Thoracic aorta (tissue), 2 donors: ENCODE data around the gene CD276. TPM values are rescaled to one million over a fixed set of nuclear protein-coding genes. Genes with fewer than 3 reads are reported as not detected.

Experiments used
- ATAC-seq: fragments of 150-250 bp; one replicate; pipeline ENCODE4 v1.8.0; 2017; ENCODE audit warnings: low read depth; ENCODE audit not compliant: insufficient number of reproducible peaks, low FRiP score
- DNase-seq: peaks from one replicate; pipeline ENCODE4 v3.0.0-alpha.2; 2020; ENCODE audit warnings: low spot score
- H3K27ac ChIP-seq, 2 donors: fragments of 200-600 bp; sonication (generic); 1 replicate in 1 of 2; 2 replicates in 1 of 2; pipeline ENCODE4 v1.5.1; 2016; ENCODE audit warnings: mild to moderate bottlenecking in 2 of 2, moderate library complexity in 2 of 2
- H3K27me3 ChIP-seq: fragments of 200-600 bp; sonication (generic); replicated peaks from 2 replicates; pipeline ENCODE4 v1.6.0; 2016; ENCODE audit warnings: mild to moderate bottlenecking; ENCODE audit not compliant: insufficient read depth
- H3K36me3 ChIP-seq: fragments of 200-600 bp; sonication (generic); one replicate; pipeline ENCODE4 v1.5.1; 2016
- H3K4me1 ChIP-seq, 2 donors: fragments of 200-600 bp; sonication (generic); 1 replicate in 1 of 2; 2 replicates in 1 of 2; pipeline versions ENCODE4 v1.5.1 to v1.6.0; 2016; ENCODE audit warnings: low read depth in 2 of 2, mild to moderate bottlenecking in 1 of 2; ENCODE audit not compliant: control insufficient read depth in 1 of 2
- H3K4me3 ChIP-seq: fragments of 200-600 bp; sonication (generic); 2 replicates; pipeline ENCODE4 v1.5.1; 2016; ENCODE audit warnings: mild to moderate bottlenecking
- H3K9me3 ChIP-seq: fragments of 200-600 bp; sonication (generic); 2 replicates; pipeline ENCODE4 v1.5.1; 2016
- total RNA-seq, 2 donors: library from RNA; depleted of rRNA; stranded (reverse); fragments of >200 nt; gene quantifications; one replicate each; pipeline versions ENCODE4 v1.1.0 to v1.2.3, GENCODE V29; 2016
- TF ChIP-seq, protein P1 (sequence below): fragments of 200-600 bp; sonication (generic); IDR thresholded peaks from one replicate; pipeline ENCODE4 v1.5.1; 2019; ENCODE audit warnings: antibody characterized with exemption

The CD276 gene
- total RNA-seq, 2 donors from 2014 or later, result 47.4 to 67.6 TPM

DNA sequence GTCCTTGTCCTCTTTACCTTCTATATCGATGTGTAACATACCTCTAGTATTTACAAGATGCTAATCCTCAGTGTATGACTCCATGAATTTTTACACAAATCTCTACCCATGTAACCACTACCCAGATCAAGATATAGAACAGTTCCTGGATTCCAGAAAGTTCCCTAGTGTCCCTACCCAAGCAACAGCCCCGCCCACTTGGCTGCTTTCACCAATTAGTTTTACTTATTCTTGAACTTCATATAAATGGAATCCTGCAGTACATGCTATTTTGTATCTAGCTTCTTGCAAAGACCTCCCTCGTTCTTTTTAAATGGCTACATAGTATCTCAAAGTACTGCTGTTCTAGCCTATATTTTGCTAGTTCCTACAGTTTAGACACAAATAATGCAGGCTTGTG lies 33.0 kb downstream of the CD276 start:
- Histone ChIP-seq H3K36me3 (peaks cover 15% of the 10 kb centered on the region), H3K9me3 (no peaks in the 10 kb centered on the region), H3K4me3 (no peak overlapping the region), H3K27ac (no peak overlapping the region), H3K27me3 (no peaks in the 10 kb centered on the region), H3K4me1 (peaks cover 0 to 9% of the 10 kb centered on the region in 2 donors)
- DNase-seq (no peak), ATAC-seq (no peak)
- TF ChIP-seq, protein P1, sequence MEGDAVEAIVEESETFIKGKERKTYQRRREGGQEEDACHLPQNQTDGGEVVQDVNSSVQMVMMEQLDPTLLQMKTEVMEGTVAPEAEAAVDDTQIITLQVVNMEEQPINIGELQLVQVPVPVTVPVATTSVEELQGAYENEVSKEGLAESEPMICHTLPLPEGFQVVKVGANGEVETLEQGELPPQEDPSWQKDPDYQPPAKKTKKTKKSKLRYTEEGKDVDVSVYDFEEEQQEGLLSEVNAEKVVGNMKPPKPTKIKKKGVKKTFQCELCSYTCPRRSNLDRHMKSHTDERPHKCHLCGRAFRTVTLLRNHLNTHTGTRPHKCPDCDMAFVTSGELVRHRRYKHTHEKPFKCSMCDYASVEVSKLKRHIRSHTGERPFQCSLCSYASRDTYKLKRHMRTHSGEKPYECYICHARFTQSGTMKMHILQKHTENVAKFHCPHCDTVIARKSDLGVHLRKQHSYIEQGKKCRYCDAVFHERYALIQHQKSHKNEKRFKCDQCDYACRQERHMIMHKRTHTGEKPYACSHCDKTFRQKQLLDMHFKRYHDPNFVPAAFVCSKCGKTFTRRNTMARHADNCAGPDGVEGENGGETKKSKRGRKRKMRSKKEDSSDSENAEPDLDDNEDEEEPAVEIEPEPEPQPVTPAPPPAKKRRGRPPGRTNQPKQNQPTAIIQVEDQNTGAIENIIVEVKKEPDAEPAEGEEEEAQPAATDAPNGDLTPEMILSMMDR, result no peak

DNA sequence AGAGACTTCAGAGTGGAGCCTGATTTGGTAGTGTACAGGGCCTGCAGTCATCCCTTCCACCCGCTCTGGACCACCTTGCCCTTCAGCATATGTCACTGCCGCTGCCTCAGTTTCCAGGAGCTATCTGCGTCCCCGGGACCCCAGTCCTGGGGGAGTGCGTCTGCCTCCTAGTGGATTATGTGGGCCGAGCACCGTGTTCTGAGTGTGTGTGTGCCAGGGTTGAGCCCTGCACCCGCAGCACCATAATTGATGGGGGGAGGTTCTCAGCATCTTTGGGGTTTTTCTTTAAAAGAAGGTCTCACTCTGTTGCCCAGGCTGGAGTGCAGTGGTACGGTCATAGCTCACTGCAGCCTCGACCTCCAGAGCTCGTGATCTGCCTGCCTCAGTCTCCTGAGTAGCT lies 33.6 kb downstream of the CD276 start:
- TF ChIP-seq, protein P1, result no peak

DNA sequence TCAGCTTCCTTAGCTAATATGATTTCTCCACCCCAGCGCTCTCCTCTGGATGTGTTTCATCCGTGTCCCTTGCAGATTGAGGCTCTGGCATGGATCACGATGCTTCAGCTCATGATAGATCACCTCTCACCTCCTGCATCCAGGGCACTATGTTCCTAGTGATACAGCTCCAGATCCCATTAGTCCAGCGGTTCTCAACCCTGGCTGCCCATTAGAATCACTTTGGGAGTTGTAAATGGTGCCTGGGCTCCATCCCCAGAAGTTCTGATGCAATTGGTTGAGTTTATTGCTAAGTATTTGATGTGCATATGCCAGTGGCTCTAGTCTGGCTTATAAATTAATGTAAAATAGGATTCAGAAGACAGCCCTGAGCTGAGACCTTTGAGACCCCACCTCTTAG lies 34.5 kb downstream of the CD276 start:
- ATAC-seq (no peak), DNase-seq (no peak)
- Histone ChIP-seq H3K27ac (no peak overlapping the region), H3K27me3 (no peaks in the 10 kb centered on the region), H3K9me3 (no peaks in the 10 kb centered on the region), H3K4me1 (peaks cover 0 to 9% of the 10 kb centered on the region in 2 donors), H3K4me3 (no peak overlapping the region), H3K36me3 (peaks cover 4% of the 10 kb centered on the region)
- TF ChIP-seq, protein P1, result no peak

More for the DNA sequence above, 33.6 kb downstream of the CD276 start:
- no peak for DNase-seq
- Histone ChIP-seq H3K27ac (no peak overlapping the region), H3K36me3 (peaks cover 13% of the 10 kb centered on the region), H3K4me1 (peaks cover 0 to 9% of the 10 kb centered on the region in 2 donors), H3K9me3 (no peaks in the 10 kb centered on the region), H3K4me3 (no peak overlapping the region), H3K27me3 (no peaks in the 10 kb centered on the region)
- no peak for ATAC-seq

DNA sequence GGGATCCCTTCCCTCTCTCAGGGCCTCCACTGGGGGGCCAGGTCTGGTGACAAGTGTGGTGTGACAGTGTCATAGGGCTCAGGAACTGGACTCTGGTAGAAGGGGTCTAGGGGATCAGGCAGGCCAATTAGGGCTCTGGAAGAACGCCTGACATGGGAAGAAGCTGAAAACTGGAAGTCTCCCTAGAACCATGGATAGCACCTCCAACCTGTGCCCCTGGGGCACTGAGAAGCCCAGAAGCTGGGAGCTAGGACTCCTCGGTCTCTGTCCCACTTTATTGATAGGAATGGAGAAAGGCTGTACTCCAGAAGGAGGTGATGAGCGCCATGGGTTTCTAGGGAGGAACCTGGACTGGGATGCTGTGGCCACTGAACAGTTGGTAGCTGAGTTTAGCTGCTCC lies 38.2 kb downstream of the CD276 start:
- Histone ChIP-seq H3K4me3 (no peak overlapping the region), H3K27me3 (no peaks in the 10 kb centered on the region), H3K4me1 (no peaks in the 10 kb centered on the region), H3K36me3 (no peaks in the 10 kb centered on the region), H3K9me3 (no peaks in the 10 kb centered on the region), H3K27ac (no peak overlapping the region)
- DNase-seq (no peak), ATAC-seq (no peak)
- TF ChIP-seq, protein P1, result no peak

DNA sequence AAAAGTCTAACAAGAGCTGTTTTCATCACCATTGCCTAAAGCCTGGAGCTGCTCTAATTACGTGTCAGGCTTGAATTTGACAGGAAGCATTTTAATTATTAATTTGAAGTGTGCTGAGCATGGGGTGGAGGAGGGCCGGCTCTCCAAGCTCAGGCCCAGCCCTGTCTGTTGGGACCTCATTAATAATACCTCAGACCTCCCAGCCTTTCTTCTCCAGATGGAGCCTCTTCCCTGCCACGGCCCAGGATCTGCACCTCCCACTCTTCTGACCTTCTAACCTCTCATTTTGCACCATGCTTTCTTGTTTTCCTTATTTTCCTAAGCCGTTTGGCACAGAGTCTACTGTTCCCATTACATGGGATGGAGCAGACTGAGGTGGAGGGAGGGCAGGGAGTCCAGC lies 39.0 kb downstream of the CD276 start:
- Histone ChIP-seq H3K27me3 (no peaks in the 10 kb centered on the region), H3K4me1 (no peaks in the 10 kb centered on the region), H3K4me3 (no peak overlapping the region), H3K9me3 (no peaks in the 10 kb centered on the region), H3K36me3 (no peaks in the 10 kb centered on the region), H3K27ac (no peak overlapping the region)
- DNase-seq, result no peak
- TF ChIP-seq, protein P1, result no peak
- no peak for ATAC-seq
